H1 (cell line): ENCODE data around the gene ARHGEF19. TPM values are rescaled to one million over a fixed set of nuclear protein-coding genes. Genes with fewer than 3 reads are reported as not detected.

Experiments
- CTCF ChIA-PET: fragments of 300-600 bp; sonication (Branson Sonifier 250); formaldehyde crosslinking; loops from one replicate; lab custom pipeline; 2021; ENCODE audit not compliant: partially characterized antibody; lab: Charles Lee
- POLR2A ChIA-PET: fragments of 300-600 bp; sonication (Branson Sonifier 250); formaldehyde crosslinking; loops from one replicate; lab custom pipeline; 2021; ENCODE audit warnings: inconsistent platforms; ENCODE audit not compliant: partially characterized antibody; lab: Charles Lee
- DNase-seq, 2 experiments: peaks; one replicate each; pipeline versions ENCODE4 v3.0.0 to v3.0.0-alpha.2; 2010 to 2022; ENCODE audit warnings: low spot score in 2 of 2, low read depth in 1 of 2, mixed read lengths in 1 of 2
- FAIRE-seq: peaks from 2 replicates; lab custom pipeline; 2011; peaks lifted over from hg19 to GRCh38; lab: Jason Lieb, UNC
- H2AFZ ChIP-seq: 2 replicates; pipeline ENCODE4 v1.8.1; 2012; ENCODE audit warnings: low read length, inconsistent platforms
- H2AK5ac ChIP-seq: 2 replicates; pipeline ENCODE4 v1.6.1; 2013; ENCODE audit warnings: low read depth, low read length
- H2BK120ac ChIP-seq: replicated peaks from 2 replicates; pipeline ENCODE3; 2013; ENCODE audit warnings: low read depth, low read length, inconsistent platforms
- H2BK12ac ChIP-seq: 2 replicates; pipeline ENCODE4 v1.6.1; 2013; ENCODE audit warnings: low read depth, low read length
- H2BK15ac ChIP-seq: 2 replicates; pipeline ENCODE4 v1.6.1; 2013; ENCODE audit warnings: low read length
- H2BK20ac ChIP-seq: 2 replicates; pipeline ENCODE4 v1.6.1; 2013; ENCODE audit warnings: low read length
- H2BK5ac ChIP-seq: 2 replicates; pipeline ENCODE4 v1.6.1; 2013; ENCODE audit warnings: low read depth, low read length
- H3K14ac ChIP-seq: 2 replicates; pipeline ENCODE4 v1.6.1; 2013; ENCODE audit warnings: inconsistent platforms; ENCODE audit not compliant: insufficient read length
- H3K18ac ChIP-seq: 2 replicates; pipeline ENCODE4 v1.6.1; 2013; ENCODE audit warnings: low read length; ENCODE audit errors: extremely low read depth
- H3K23ac ChIP-seq: 2 replicates; pipeline ENCODE4 v1.6.1; 2013; ENCODE audit warnings: inconsistent platforms; ENCODE audit not compliant: insufficient read length
- H3K23me2 ChIP-seq: 2 replicates; pipeline ENCODE4 v1.6.1; 2013; ENCODE audit warnings: low read depth, low read length
- H3K27ac ChIP-seq: 2 replicates; pipeline ENCODE4 v1.6.1; 2011; ENCODE audit warnings: low read depth, low read length, inconsistent platforms
- H3K27me3 ChIP-seq, 4 experiments: replicated peaks in 1 of 4; 1 replicate in 1 of 4; 2 replicates in 3 of 4; pipeline versions ENCODE4 v1.6.1 to v1.8.1; 2011 to 2013; ENCODE audit warnings: low read length in 3 of 4, mild to moderate bottlenecking in 3 of 4, inconsistent platforms in 2 of 4, mixed read lengths in 2 of 4, moderate library complexity in 1 of 4; ENCODE audit not compliant: control insufficient read depth in 3 of 4, insufficient read depth in 3 of 4; ENCODE audit errors: extremely low read depth in 1 of 4
- H3K36me3 ChIP-seq, 4 experiments: 2 replicates each; pipeline versions ENCODE4 v1.6.1 to v1.8.1; 2011 to 2013; ENCODE audit warnings: mild to moderate bottlenecking in 4 of 4, low read length in 3 of 4, moderate library complexity in 2 of 4, control low read depth in 1 of 4, inconsistent platforms in 1 of 4; ENCODE audit not compliant: insufficient read depth in 4 of 4, control insufficient read depth in 2 of 4
- H3K4ac ChIP-seq: replicated peaks from 2 replicates; pipeline ENCODE3; 2013; ENCODE audit warnings: low read length, low read depth, mixed read lengths, inconsistent platforms; ENCODE audit not compliant: insufficient read length
- H3K4me1 ChIP-seq, 4 experiments: replicated peaks in 1 of 4; 1 replicate in 1 of 4; 2 replicates in 3 of 4; pipeline versions ENCODE4 v1.6.1 to v1.8.1; 2011 to 2013; ENCODE audit warnings: low read length in 3 of 4, inconsistent platforms in 2 of 4, mixed read lengths in 1 of 4; ENCODE audit not compliant: insufficient read depth in 4 of 4, control insufficient read depth in 3 of 4
- H3K4me2 ChIP-seq, 2 experiments: 2 replicates each; pipeline versions ENCODE4 v1.6.1 to v1.8.1; 2011 to 2013; ENCODE audit warnings: low read depth in 2 of 2, low read length in 2 of 2, control low read depth in 1 of 2, inconsistent platforms in 1 of 2, mild to moderate bottlenecking in 1 of 2; ENCODE audit not compliant: insufficient read depth in 1 of 2
- H3K4me3 ChIP-seq, 4 experiments: fragments of 200-600, 300-600 bp in 1 of 4; sonication (generic), shearing (Covaris generic), sonication (Bioruptor Twin) in 1 of 4; 2 replicates each; pipeline versions ENCODE4 v1.5.1 to v1.8.1; 2011 to 2016; ENCODE audit warnings: low read length in 4 of 4, low read depth in 3 of 4, control low read depth in 2 of 4, inconsistent platforms in 2 of 4, mild to moderate bottlenecking in 2 of 4, mixed read lengths in 1 of 4, moderate library complexity in 1 of 4; ENCODE audit not compliant: insufficient read depth in 2 of 4; ENCODE audit errors: extremely low read depth in 1 of 4
- H3K56ac ChIP-seq: replicated peaks from 2 replicates; pipeline ENCODE3; 2013; ENCODE audit warnings: low read depth, mild to moderate bottlenecking, mixed read lengths, low read length, inconsistent platforms; ENCODE audit not compliant: insufficient read length
- H3K79me1 ChIP-seq: 2 replicates; pipeline ENCODE4 v1.6.1; 2013; ENCODE audit warnings: low read depth, low read length, control low read depth
- H3K79me2 ChIP-seq, 2 experiments: 2 replicates each; pipeline versions ENCODE4 v1.6.1 to v1.8.1; 2012 to 2013; ENCODE audit warnings: low read length in 2 of 2, mild to moderate bottlenecking in 2 of 2, inconsistent platforms in 1 of 2; ENCODE audit not compliant: insufficient read depth in 2 of 2, control insufficient read depth in 1 of 2
- H3K9ac ChIP-seq, 4 experiments: replicated peaks in 1 of 4; 1 replicate in 1 of 4; 2 replicates in 3 of 4; pipeline versions ENCODE4 v1.6.1 to v1.8.1; 2011 to 2013; ENCODE audit warnings: low read depth in 3 of 4, low read length in 3 of 4, control low read depth in 2 of 4, mild to moderate bottlenecking in 2 of 4, moderate library complexity in 2 of 4, inconsistent platforms in 1 of 4; ENCODE audit errors: extremely low read depth in 1 of 4
- H3K9me3 ChIP-seq, 2 experiments: 2 replicates each; pipeline versions ENCODE4 v1.6.1 to v1.8.1; 2012 to 2013; ENCODE audit warnings: mild to moderate bottlenecking in 2 of 2, moderate library complexity in 2 of 2, control low read depth in 1 of 2, inconsistent platforms in 1 of 2, low read depth in 1 of 2, low read length in 1 of 2, mixed read lengths in 1 of 2; ENCODE audit not compliant: insufficient read depth in 2 of 2
- H4K20me1 ChIP-seq, 2 experiments: replicated peaks in 1 of 2; 2 replicates each; pipeline versions ENCODE3 to v1.8.1; 2011 to 2013; ENCODE audit warnings: inconsistent platforms in 2 of 2, low read length in 2 of 2, mild to moderate bottlenecking in 1 of 2; ENCODE audit not compliant: insufficient read depth in 2 of 2, control insufficient read depth in 1 of 2
- H4K5ac ChIP-seq: 2 replicates; pipeline ENCODE4 v1.6.1; 2013; ENCODE audit warnings: low read length, low read depth, mixed read lengths, inconsistent platforms; ENCODE audit not compliant: insufficient read length
- H4K8ac ChIP-seq: 2 replicates; pipeline ENCODE4 v1.8.0; 2013; ENCODE audit warnings: mild to moderate bottlenecking, moderate library complexity, low read length, inconsistent platforms; ENCODE audit not compliant: insufficient read depth; ENCODE audit errors: extremely low read depth
- H4K91ac ChIP-seq: replicated peaks from 2 replicates; pipeline ENCODE3; 2013; ENCODE audit warnings: low read length, mixed read lengths, inconsistent platforms; ENCODE audit not compliant: insufficient read length
- E2F6 ChIP-seq: IDR thresholded peaks from 2 replicates; pipeline ENCODE4 v1.6.1; 2012; ENCODE audit warnings: inconsistent platforms
- HDAC6 ChIP-seq: IDR thresholded peaks from one replicate; pipeline ENCODE4 v1.7.1; 2012; ENCODE audit warnings: low read depth, mild to moderate bottlenecking, inconsistent platforms, low read length, moderate library complexity
- NANOG ChIP-seq: IDR thresholded peaks from 2 replicates; pipeline ENCODE4 v1.6.1; 2011; ENCODE audit warnings: low read length, low read depth, mild to moderate bottlenecking, inconsistent platforms; ENCODE audit not compliant: insufficient read depth, poor library complexity, severe bottlenecking
- SIN3A ChIP-seq, 2 experiments: IDR thresholded peaks in 1 of 2; conservative IDR thresholded peaks in 1 of 2; 2 replicates each; pipeline ENCODE4 v1.6.1; 2011 to 2012; ENCODE audit warnings: low read length in 2 of 2, improper control_type of control experiment in 1 of 2, low read depth in 1 of 2, mild to moderate bottlenecking in 1 of 2
- SP2 ChIP-seq: IDR thresholded peaks from 2 replicates; pipeline ENCODE4 v1.6.1; 2012; ENCODE audit warnings: mild to moderate bottlenecking, low read length, inconsistent platforms
- YY1 ChIP-seq: IDR thresholded peaks from 2 replicates; pipeline ENCODE4 v1.6.1; 2011; ENCODE audit warnings: low read depth, mild to moderate bottlenecking, low read length
- WGBS, 2 experiments: shearing (Covaris generic) in 1 of 2; methylation state at CpG; one replicate each; pipeline versions ENCODE4 v1.1.6 to v1.1.7; 2013 to 2015; ENCODE audit warnings: low lambda C conversion rate in 2 of 2, mixed read lengths in 2 of 2, inconsistent platforms in 1 of 2, low coverage in 1 of 2, missing lambda C conversion rate in 1 of 2; ENCODE audit not compliant: insufficient replicate concordance in 2 of 2, insufficient coverage in 1 of 2, insufficient read length in 1 of 2; ENCODE audit errors: extremely low coverage in 1 of 2, missing lambda C conversion rate in 1 of 2; 5-methylcytosine and 5-hydroxymethylcytosine counted together
- polyA plus RNA-seq, 7 experiments: library from polyadenylated mRNA; depleted of rRNA in 3 of 7; stranded (reverse) in 5 of 7; unstranded in 2 of 7; fragments of >200 nt in 5 of 7; fragments of 200-250 nt in 2 of 7; gene quantifications; 1 replicate in 5 of 7; 2 replicates in 1 of 7; 4 replicates in 1 of 7; pipeline versions ENCODE4 v1.2.1 to v1.2.3, GENCODE V29; 2011 to 2013; ENCODE audit warnings: missing spikeins in 2 of 7, mixed read lengths in 2 of 7
- total RNA-seq: library from RNA; stranded (reverse); fragmentation: NEBNext Ultra II Directional; extraction: Animal tissue kit (Norgen Biotek cat#: 25700); gene quantifications from 2 replicates; pipeline ENCODE4 v1.2.1, GENCODE V29; 2021

Gene ARHGEF19
- total and polyA plus RNA-seq, 2 of the 8 experiments (the other 6 are each of a cell fraction or from before 2014, with no cell fraction given) = 47.5 to 56.4 TPM

- TF ChIP-seq E2F6 (no peak), YY1 (no peak), NANOG (no peak), SIN3A (conservative IDR thresholded peaks at IDR 0.05 in 1 of 2, IDR thresholded peaks at IDR 0.05 in 1 of 2; ENCODE audit: low read depth in 1 of 2, low read length in 2 of 2) (no peak), HDAC6 (no peak), SP2 (no peak)
- TF ChIP-seq, all 59 proteins: peak for 0
- H2BK12ac ChIP-seq = no peak overlapping the region
- H2BK20ac ChIP-seq = no peak overlapping the region
- H3K4ac ChIP-seq = no peak overlapping the region
- H4K20me1 ChIP-seq = peaks cover 0 to 6% of the 10 kb centered on the region in 2 experiments
- H3K9ac ChIP-seq = no peak overlapping the region
- no peak overlapping the region for H3K56ac ChIP-seq
- no peak overlapping the region for H2BK5ac ChIP-seq
- no peak overlapping the region for H3K23ac ChIP-seq
- no peak for DNase-seq
- no peak overlapping the region for H3K4me2 ChIP-seq
- no peaks in the 10 kb centered on the region for H3K27me3 ChIP-seq
- H3K4me1 ChIP-seq = peaks cover 0 to 10% (median 6%) of the 10 kb centered on the region in 4 experiments; a peak in 4 of 7 replicates
- FAIRE-seq = no peak
- WGBS, 2 experiments = 93% methylated on average over 16 of the region's 24 CpGs; no CpG with 5 or more reads in 1 of the 2 experiments
- no peak overlapping the region for H2AFZ ChIP-seq
- ChIA-PET POLR2A (interaction anchor here (0.8 to 2.9 kb wide), 8 partner anchors 10 to 80 kb away, joined by 3 to 7 read pairs (median 4); partner anchors contain the start of gene ARHGEF19), CTCF (interaction anchor here (1.2 to 7.6 kb wide), 8 partner anchors 9 to 124 kb away, joined by 3 to 45 read pairs (median 8); no protein-coding TSS in a partner anchor)
- no peak overlapping the region for H4K91ac ChIP-seq
- peaks cover 2% of the 10 kb centered on the region; the same call in 1 of the 2 replicates for H3K79me1 ChIP-seq
- no peaks in the 10 kb centered on the region for H3K9me3 ChIP-seq
- no peak overlapping the region for H3K4me3 ChIP-seq
- H4K5ac ChIP-seq = no peak overlapping the region
- H2BK120ac ChIP-seq = no peak overlapping the region
- no peak overlapping the region for H3K14ac ChIP-seq
- H3K23me2 ChIP-seq = peaks cover 5% of the 10 kb centered on the region
- H3K79me2 ChIP-seq = no peaks in the 10 kb centered on the region
- H2AK5ac ChIP-seq = no peak overlapping the region
- peaks cover 14 to 35% (median 28%) of the 10 kb centered on the region in 4 experiments; a peak in 7 of 8 replicates for H3K36me3 ChIP-seq
- H3K27ac ChIP-seq = no peak overlapping the region
- no peak overlapping the region for H3K18ac ChIP-seq
- H2BK15ac ChIP-seq = no peak overlapping the region
- H4K8ac ChIP-seq = no peak overlapping the region
Measured at GRCh38 chr1:16202281-16203210, 9.9 kb downstream of the ARHGEF19 start.
